GM21526 (cell line): ENCODE measurements around the gene MC3R.

Experiments used
- ATAC-seq: cut with Tn5 transposase; IDR thresholded peaks from one replicate; pipeline ENCODE4 v1.9.1; 2021; ENCODE audit warnings: moderate library complexity; ENCODE audit not compliant: unreplicated experiment, low FRiP score

MC3R gene

DNA sequence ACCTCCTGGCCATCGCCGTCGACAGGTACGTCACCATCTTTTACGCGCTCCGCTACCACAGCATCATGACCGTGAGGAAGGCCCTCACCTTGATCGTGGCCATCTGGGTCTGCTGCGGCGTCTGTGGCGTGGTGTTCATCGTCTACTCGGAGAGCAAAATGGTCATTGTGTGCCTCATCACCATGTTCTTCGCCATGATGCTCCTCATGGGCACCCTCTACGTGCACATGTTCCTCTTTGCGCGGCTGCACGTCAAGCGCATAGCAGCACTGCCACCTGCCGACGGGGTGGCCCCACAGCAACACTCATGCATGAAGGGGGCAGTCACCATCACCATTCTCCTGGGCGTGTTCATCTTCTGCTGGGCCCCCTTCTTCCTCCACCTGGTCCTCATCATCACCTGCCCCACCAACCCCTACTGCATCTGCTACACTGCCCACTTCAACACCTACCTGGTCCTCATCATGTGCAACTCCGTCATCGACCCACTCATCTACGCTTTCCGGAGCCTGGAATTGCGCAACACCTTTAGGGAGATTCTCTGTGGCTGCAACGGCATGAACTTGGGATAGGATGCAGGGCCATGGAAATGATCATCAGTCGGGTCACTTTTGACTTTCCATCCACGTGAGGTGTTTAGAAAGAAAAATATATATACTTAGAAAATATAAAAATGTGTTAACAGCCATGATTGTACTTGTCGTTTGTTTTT, 868 bp downstream of the MC3R start:
- no peak for ATAC-seq

DNA sequence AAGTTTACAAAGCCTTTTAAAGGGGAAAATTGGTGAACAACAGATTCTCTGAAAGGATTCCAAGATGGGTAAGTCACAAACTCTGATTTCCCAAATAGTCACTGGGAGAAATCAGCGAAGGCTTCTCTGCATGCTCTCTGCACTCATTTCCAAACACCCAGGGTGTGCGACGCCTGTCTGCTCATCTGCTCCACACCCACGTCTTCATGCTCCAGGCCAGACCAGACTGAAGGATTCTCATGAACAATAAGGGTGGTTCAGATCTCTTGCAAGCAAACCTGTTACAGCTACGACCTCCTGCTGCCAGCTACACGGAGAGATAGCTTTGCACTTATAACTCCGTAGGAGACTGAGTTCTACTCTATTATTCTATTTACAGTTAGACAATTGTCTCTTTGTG, 1.4 kb downstream of the MC3R start:
- ATAC-seq = no peak

DNA sequence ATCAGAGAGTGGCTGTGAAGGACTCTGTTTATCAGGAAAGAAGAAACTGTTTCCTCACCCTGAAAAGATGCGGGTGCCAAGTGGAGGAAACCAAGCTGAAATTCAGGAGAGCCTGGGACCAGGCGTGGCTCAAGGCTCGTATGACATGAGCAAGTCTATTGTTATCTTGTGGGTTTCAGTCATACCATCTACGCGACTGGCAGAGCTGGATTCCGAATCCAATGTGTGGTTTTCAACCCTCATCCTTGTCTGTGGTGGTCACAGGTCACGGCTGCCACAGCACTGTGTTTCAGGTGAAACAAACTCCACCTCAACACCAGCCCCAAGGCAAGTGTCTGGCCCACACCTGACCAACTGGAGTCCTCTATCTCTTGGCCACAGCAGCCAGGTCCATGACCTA, 9.1 kb downstream of the MC3R start:
- no peak for ATAC-seq

DNA sequence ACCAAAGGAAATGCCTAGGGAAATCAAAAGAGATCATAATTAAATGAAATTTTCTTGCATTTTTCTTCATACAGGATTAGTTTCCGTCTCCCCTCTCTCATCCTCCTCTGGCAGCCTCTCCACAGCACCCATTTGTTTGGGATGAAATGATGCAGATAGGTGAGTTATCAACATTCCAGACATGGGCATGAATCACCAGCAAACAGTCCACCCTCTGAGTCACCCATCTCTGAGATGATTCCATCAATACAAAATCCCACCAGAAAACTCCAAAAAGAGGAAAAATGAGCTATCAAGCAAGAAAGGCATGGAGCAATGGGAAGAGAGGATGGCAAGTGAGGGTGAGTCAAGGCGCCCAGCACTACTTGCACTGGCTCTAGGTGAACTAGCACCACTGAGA, 11.4 kb downstream of the MC3R start:
- ATAC-seq = no peak

DNA sequence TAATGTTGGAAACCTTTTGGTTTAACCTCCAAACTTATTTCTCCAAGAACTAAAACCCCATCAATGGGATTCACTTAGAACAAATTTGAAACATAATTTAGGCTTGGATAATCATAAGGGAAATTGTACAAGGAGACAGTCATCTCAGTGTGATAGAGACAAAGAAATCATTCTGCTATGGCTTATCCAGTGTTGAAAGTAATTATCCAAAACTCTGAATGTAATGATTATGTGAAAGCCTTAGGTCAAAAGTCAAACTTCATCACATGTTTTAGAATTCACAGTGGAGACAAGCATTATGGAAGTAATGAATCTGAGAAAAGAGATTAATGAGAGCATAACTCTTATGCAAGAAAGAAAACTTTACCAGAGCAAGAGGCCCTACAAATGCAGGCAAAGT, 20.0 kb downstream of the MC3R start:
- ATAC-seq = no peak

DNA sequence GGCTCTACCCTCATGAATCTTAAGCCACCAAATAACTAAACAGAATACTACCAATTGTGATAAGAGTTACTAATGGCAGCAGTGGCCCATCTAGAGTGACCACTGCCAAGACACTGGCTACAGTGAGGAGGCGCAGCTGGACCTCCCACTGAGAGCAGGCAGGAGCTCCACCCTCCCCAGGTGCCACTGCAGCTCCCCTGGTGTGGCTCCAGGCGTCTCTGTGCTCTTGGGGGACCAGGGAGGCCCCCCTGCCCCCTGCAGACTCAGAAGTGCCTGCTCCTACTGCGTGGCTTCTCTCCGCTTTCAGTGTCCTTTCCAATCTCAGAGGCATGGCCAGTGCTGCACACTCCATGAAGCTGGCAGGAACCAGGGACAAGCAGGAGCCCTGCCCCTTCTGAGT, 23.4 kb downstream of the MC3R start:
- no peak for ATAC-seq

DNA sequence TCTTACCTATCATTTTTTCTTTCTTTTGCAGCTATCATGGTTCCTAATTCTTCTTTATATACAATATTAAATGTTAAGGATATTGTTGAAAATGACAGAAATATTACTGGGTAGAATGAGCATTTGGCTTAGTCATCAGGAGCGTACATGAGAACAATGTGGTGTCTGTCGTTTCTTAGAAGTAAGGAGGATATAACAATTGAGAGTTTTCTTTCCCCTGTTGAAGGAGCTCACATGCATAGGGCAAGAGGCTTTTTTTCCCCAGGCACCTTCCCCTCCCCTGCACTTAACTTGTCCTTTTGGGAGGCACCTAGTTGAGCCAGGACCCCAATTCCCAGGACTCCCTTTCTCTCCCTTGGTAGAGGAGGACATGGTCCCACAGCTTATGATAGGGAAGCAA, 25.0 kb downstream of the MC3R start:
- ATAC-seq = no peak

DNA sequence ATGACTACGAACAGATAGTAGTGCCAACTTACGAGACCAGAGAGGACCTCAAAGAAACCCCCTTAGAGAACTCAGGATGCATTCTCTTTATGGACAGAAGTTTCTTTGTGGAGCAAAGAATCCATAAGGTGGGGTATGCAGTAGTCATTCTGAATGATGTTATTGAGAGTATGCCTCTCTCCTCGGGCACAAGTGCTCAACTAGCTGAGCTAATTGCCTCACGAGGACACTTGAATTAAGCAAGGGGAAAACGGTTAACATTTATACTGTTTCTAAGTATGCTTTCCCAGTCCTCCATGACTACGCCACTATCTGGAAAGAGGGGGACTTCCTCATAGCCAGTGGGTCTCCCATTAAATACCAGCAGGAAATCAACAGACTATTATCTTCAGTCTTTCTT, 25.6 kb downstream of the MC3R start:
- ATAC-seq = no peak

DNA sequence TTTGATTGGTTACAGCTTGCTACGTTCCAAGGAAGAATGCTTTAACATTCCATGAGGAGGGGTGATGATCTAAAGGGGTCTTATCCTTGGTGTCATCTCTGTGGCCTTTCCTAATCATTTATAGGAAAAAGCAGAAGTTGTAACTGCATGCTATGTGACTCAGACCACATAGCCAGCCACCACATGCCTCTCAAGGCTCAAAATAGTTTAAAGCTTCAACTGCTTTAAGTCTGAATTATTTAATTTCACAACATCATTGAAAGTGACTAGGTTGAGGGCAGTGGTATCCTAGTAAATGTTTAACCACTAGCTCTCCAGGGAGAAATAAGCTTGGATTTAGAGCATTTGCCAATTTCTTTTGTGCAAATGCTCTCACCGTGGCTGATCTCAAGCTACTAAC, 29.7 kb downstream of the MC3R start:
- ATAC-seq = no peak

DNA sequence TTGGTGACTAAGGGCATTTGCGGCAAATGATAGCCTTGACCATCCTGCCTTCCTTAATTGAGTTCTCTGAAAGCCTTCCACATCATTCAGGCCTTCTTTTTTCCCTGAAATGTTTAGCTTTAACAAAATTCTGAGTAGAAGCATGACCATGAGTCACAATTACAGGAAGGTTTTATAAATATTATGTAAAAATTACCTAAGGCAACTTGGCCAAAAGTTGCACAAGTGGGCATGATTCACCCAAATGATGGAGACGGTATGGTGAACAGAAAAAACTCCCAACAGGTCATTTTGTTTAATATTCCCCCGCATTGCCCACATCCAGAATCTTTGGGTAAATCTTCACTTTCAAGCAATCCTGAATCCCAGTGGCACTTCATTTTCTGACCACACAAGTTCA, 37.0 kb downstream of the MC3R start:
- no peak for ATAC-seq

DNA sequence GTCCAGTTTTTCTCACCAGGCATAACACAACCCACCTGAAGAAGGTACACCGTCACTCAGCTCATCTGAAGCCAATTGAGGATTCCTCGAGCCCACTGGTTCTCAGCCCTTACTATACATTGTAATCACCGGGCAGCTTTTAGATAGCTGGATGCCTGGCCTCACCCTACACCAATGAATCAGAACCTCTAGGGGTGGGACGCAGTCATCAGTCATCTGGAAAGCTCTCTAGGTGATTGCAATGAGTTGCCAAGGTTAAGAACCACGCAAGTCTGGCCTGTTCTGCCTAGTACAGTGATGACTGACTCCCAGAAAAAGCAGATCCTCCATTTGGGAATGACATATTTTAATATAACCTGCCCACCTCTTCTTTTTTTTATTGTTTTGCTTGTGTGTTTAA, 41.1 kb downstream of the MC3R start:
- no peak for ATAC-seq

DNA sequence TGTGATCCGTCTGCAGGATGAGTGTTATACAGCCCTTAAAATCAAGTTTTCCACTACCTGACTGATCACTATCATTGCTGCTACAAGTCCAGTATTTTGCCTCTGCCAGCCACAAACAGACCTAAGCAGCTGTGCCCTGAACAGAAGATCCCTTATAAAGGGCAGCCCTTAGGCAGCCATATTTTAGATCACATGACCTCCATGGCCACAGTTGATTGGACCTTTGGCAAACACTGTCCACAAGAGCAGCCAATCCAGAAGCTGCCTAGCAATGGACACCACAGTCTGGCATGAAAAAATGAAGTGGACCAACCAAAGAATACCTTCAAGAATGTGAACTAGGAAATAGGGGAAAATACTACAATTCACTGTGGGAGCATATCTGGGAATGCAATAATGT, 50.8 kb downstream of the MC3R start:
- ATAC-seq = no peak
